ENCODE data around the gene PACSIN3. TPM values are rescaled to one million over a fixed set of nuclear protein-coding genes. Genes with fewer than 3 reads are reported as not detected.

PACSIN3 gene
- total RNA-seq: 1 to 10 TPM; 7.9 to 9.9 TPM

GRCh38 chr11:47186076-47186699 is at the start of gene PACSIN3:
Gene PACSIN3 (minus strand): TSS chr11:47186434. CDS start chr11:47182727, 3,707 bp downstream.
- ChIA-PET POLR2A (interaction anchor here (0.5 to 1.4 kb wide), 4 partner anchors 28 to 533 kb away, joined by 3 to 9 read pairs (median 5); partner anchors contain the start of gene DDB2), CTCF (interaction anchor here (1.1 to 6.8 kb wide), 5 partner anchors 8 to 73 kb away, joined by 3 to 30 read pairs (median 5); partner anchors contain the start of genes ACP2 and ARFGAP2)

DNA sequence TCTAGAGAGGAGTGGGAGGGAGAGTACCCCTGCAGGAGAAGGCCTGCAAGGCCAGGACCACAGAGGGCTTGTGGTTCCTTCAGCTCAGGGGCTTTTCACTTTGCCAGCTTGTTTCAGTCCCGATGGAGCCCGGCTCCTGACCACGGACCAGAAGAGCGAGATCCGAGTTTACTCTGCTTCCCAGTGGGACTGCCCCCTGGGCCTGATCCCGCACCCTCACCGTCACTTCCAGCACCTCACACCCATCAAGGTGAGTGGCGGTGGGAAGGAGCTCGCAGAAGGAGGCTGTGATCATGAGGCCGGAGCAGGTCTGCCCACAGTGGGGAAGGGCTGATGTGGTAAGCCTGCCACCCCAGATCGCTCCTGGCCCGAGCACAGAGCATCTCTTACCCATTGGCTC is 48.9 kb upstream of the PACSIN3 start:
- ChIA-PET CTCF (interaction anchor here (0.6 to 1.6 kb wide), 4 partner anchors 11 to 45 kb away, joined by 3 to 5 read pairs (median 4); no protein-coding TSS in a partner anchor), POLR2A (interaction anchor here (1.2 kb wide), 2 partner anchors 13 to 21 kb away, joined by 3 read pairs; partner anchors contain the start of gene ACP2)

DNA sequence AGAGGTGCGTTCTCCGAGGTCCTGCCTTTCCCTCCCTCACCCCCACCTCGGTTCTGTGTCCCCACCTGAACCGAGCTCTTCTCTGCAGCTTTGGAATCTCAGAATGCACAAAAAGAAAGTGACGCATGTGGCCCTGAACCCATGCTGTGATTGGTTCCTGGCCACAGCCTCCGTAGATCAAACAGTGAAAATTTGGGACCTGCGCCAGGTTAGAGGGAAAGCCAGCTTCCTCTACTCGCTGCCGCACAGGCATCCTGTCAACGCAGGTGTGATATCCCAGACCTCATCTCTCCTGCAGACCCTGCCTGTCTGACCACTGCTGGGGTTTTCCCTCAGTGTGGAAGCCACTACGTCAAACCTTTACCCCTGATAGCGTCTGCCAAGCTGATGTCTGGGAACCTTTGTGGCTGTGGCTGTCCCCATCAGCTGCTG is 48.5 kb upstream of the PACSIN3 start:
- ChIA-PET CTCF (interaction anchor here (0.9 to 1.6 kb wide), 3 partner anchors 11 to 24 kb away, joined by 3 to 5 read pairs (median 4); no protein-coding TSS in a partner anchor), POLR2A (interaction anchor here (1.2 kb wide), 1 partner anchor 21 kb away, joined by 3 read pairs; no protein-coding TSS in a partner anchor)

DNA sequence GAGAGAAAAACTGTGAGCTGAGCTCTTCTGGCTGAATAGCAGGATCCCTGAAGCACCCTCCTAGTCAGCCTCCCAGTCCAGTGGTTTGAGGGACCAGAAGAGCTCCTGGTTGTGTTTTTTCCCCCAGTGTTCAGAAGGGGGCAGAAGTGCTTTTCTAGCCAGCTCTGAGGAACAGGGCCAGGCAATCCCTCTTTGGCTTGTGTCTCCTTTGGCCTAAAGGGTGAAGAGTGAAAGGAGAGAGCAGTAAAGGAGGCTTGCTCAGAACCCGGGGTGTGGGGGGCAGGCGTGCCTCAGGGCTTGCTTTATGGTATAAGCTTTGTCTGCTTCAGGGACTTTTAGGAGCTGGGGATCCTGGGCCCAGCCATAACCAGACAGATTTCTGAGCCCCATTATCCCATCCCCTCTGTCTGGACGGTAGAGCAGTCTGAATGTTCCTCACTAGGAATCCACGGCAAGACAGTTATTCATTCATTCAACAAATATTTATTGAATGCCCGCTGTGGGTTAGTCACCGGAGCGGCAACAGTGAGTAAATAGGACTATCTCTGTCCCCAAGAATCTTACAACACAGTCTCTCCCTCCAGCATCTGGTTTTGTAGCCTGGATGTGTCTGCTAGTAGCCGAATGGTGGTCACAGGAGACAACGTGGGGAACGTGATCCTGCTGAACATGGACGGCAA is 47.9 kb upstream of the PACSIN3 start:
- POLR2A ChIA-PET: interaction anchor here (0.8 to 1.0 kb wide), 2 partner anchors 21 to 317 kb away, joined by 3 to 4 read pairs; no protein-coding TSS in a partner anchor
- CTCF ChIA-PET: interaction anchor here (0.9 to 1.6 kb wide), 4 partner anchors 8 to 25 kb away, joined by 3 to 5 read pairs (median 4); no protein-coding TSS in a partner anchor

DNA sequence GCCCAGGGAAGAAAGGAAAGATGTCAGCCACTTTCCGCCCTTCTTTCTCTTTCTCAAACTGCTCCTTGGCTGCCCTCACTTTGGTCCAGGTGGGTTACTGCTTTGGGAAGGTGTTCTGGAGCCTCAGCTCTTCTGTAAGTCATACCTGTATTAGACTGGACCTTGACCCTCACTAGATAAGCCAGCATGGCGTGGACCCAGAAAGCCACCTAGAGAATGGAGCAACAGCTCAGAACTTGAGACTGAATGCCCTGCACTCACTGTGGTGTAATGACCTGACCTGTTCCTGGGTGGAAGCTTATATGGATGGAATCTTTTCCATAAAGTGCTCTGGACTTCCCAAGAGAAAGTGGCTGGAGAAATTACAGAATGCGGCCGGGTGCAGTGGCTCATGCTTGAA is 46.8 kb upstream of the PACSIN3 start:
- CTCF ChIA-PET: interaction anchor here (0.8 to 1.6 kb wide), 3 partner anchors 9 to 40 kb away, joined by 3 to 4 read pairs (median 3); no protein-coding TSS in a partner anchor

GRCh38 chr11:47229161-47229560 is 42.9 kb upstream of the PACSIN3 start:
- POLR2A ChIA-PET: interaction anchor here (0.7 kb wide), 1 partner anchor 49 kb away, joined by 3 read pairs; no protein-coding TSS in a partner anchor
- CTCF ChIA-PET: no interaction called here

More for the DNA sequence above, 46.8 kb upstream of the PACSIN3 start:
- POLR2A ChIA-PET: interaction anchor here (0.5 to 0.9 kb wide), 3 partner anchors 9 to 25 kb away, joined by 3 to 4 read pairs (median 3); no protein-coding TSS in a partner anchor

DNA sequence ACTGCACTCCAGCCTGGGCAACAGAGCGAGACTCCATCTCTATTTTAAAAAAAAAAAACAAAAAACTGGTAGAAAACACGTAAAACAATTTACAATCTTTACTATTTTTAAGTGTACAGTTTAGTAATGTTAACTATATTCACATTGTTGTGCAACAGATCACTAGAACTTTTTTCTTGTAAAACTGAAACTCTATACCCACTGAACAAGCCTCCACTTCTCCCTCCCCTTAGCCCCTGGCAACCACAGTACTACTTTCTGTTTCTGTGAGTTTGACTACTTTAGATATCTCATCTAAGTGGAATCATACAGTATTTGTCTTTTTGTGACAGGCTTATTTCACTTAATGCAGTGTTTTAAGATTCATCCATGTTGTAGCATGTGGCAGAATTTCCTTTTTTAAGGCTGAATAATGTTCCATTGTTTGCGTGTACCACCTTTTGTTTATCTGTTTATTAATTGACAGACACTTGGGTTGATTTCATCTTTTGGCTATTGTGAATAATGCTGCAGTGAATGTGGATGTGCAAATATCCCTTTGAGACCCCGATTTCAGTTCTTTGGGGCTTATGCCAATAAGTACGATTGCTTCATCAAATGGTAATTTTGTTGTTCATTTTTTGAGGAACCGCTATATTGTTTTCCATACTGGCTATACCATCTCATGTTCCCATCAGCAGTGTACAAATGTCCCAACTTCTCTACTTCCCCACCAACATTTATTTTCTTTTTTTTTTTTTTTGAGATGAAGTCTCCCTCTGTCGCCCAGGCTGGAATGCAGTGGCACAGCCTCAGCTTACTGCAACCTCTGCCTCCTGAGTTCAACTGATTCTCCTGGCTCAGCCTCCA is 39.5 kb upstream of the PACSIN3 start:
- POLR2A ChIA-PET: interaction anchor here (0.7 kb wide), 1 partner anchor 11 kb away, joined by 3 read pairs; no protein-coding TSS in a partner anchor

DNA sequence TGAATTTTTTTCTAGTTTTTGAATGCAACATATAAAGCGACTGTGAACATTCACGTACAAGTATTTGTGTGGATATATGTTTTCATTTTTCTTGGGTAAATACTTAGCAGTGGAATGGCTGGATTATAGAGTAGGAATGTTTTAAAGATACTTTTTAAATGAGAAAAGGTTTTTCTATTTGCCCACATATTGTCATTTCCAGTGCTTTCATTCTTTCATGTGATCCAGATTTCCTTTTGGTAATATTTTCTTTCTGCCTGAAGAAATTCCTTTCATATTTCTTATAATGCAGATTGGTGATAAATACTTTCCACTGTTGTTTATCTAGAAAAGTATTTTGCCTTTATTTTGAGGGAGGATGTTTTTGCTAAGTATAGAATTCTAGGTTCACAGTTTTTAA is 36.5 kb upstream of the PACSIN3 start:
- CTCF ChIA-PET: interaction anchor here (0.5 kb wide), 1 partner anchor 631 kb away, joined by 3 read pairs; no protein-coding TSS in a partner anchor
- POLR2A ChIA-PET: interaction anchor here (0.6 kb wide), 1 partner anchor 149 kb away, joined by 6 read pairs; no protein-coding TSS in a partner anchor

More for the DNA sequence above, 39.5 kb upstream of the PACSIN3 start:
- CTCF ChIA-PET: interaction anchor here (0.5 to 1.2 kb wide), 3 partner anchors 44 to 591 kb away, joined by 3 to 4 read pairs (median 4); no protein-coding TSS in a partner anchor

GRCh38 chr11:47220401-47220821 is 34.2 kb upstream of the PACSIN3 start:
- CTCF ChIA-PET: interaction anchor here (0.5 to 2.4 kb wide), 4 partner anchors 15 to 287 kb away, joined by 3 to 8 read pairs (median 4); no protein-coding TSS in a partner anchor
- POLR2A ChIA-PET: interaction anchor here (0.5 to 1.1 kb wide), 3 partner anchors 10 to 180 kb away, joined by 3 to 6 read pairs (median 3); no protein-coding TSS in a partner anchor

GRCh38 chr11:47216121-47216798 is 30.0 kb upstream of the PACSIN3 start:
- CTCF ChIA-PET: interaction anchor here (1.1 to 3.4 kb wide), 2 partner anchors 37 to 39 kb away, joined by 5 to 16 read pairs; partner anchors contain the start of gene ARFGAP2

GRCh38 chr11:47215366-47215910 is 29.2 kb upstream of the PACSIN3 start:
- POLR2A ChIA-PET: interaction anchor here (0.6 to 2.8 kb wide), 13 partner anchors 8 to 371 kb away, joined by 3 to 19 read pairs (median 5); partner anchors contain the start of genes ACP2, ARFGAP2 and PSMC3
- CTCF ChIA-PET: interaction anchor here (0.6 to 3.4 kb wide), 6 partner anchors 33 to 345 kb away, joined by 3 to 16 read pairs (median 4); partner anchors contain the start of genes ACP2 and ARFGAP2

More at GRCh38 chr11:47216121-47216798, 30.0 kb upstream of the PACSIN3 start:
- POLR2A ChIA-PET: interaction anchor here (0.7 to 2.8 kb wide), 3 partner anchors 20 to 55 kb away, joined by 3 to 19 read pairs (median 3); no protein-coding TSS in a partner anchor

- ChIA-PET POLR2A (interaction anchor here (0.6 to 2.8 kb wide), 13 partner anchors 10 to 648 kb away, joined by 3 to 19 read pairs (median 5); partner anchors contain the start of genes ACP2 and PACSIN3), CTCF (interaction anchor here (1.3 to 3.4 kb wide), 5 partner anchors 34 to 61 kb away, joined by 3 to 16 read pairs (median 4); partner anchors contain the start of genes ACP2 and ARFGAP2)
Observed at GRCh38 chr11:47213950-47214565, 27.8 kb upstream of the PACSIN3 start.

GRCh38 chr11:47212938-47213337 is 26.7 kb upstream of the PACSIN3 start:
- ChIA-PET POLR2A (interaction anchor here (0.6 kb wide), 1 partner anchor 12 kb away, joined by 3 read pairs; no protein-coding TSS in a partner anchor), CTCF (no interaction called here)

DNA sequence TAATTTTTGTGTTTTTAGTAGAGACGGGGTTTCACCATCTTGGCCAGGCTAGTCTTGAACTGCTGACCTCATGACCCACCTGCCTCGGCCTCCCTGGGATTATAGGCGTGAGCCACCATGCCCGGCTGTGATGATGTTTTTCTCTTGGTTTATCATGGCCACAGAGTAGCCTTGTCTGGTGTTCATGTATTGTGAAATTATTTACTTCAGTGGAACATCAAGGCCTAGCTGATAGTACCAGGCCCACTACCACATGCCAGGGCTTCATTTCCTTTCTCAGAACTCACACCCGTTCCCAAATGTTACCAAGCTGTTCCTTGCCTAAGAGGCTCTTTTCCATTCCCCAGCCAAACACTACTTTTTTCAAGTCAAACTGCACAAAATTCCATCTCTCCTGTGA is 22.4 kb upstream of the PACSIN3 start:
- CTCF ChIA-PET: interaction anchor here (0.6 to 1.2 kb wide), 3 partner anchors 31 to 154 kb away, joined by 3 read pairs; no protein-coding TSS in a partner anchor
- POLR2A ChIA-PET: no interaction called here

DNA sequence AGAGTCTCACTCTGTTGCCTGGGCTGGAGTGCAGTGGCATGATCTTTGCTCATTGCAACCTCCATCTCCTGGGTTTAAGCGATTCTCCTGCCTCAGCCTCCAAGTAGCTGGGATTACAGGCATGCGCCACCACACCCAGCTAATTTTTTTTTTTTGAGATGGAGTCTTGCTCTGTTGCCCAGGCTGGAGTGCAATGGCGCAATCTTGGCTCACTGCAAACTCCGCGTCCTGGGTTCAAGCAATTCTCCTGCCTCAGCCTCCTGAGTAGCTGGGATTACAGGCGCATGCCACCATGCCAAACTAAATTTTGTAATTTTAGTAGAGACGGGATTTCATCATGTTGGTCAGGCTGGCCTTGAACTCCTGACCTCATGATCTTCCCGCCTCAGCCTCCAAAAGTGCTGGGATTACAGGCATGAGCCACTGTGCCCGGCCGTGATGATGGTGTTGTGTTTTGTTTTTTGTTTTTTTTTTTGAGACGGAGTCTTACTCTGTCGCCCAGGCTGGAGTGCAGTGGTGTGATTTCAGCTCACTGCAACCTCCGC is 21.8 kb upstream of the PACSIN3 start:
- CTCF ChIA-PET: interaction anchor here (0.6 to 1.2 kb wide), 3 partner anchors 30 to 155 kb away, joined by 3 read pairs; no protein-coding TSS in a partner anchor
- POLR2A ChIA-PET: interaction anchor here (0.7 kb wide), 1 partner anchor 25 kb away, joined by 3 read pairs; no protein-coding TSS in a partner anchor

GRCh38 chr11:47207459-47207858 is 21.2 kb upstream of the PACSIN3 start:
- CTCF ChIA-PET: interaction anchor here (0.7 kb wide), 1 partner anchor 144 kb away, joined by 3 read pairs; no protein-coding TSS in a partner anchor
- POLR2A ChIA-PET: no interaction called here

All from activated CD8-positive, alpha-beta memory T cell treated with anti-CD3 and anti-CD28 coated beads for 36 hours (primary cell).